ENCODE results near the gene SLMAP.
"Not testable (repeated sequence)": the region's sequence is repeated elsewhere in the genome, so short reads cannot be mapped to it uniquely, and the experiment has no call there.

SLMAP gene

DNA sequence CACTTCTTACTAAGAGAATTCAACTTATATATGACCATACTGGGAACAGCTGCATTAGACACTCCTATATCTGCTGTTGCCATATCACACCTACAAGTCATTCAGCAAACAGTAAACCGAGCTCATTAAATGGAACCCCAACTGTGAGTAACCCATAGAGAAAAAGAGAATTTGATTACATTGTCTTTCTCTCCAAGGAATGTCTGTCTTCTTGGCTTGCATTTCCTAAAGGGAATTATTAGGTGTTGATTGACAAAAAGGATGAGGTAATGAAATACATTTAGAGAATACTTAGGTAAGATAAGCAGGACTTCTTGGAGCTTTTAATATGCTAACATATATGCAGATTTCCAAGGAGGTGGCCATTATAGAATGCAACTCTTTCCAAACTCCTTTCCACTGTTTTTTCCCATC, 76.8 kb downstream of the SLMAP start:
- DNase-seq = no peak

GRCh38 chr3:57833763-57834162, 77.7 kb downstream of the SLMAP start:
- no peak for DNase-seq

DNA sequence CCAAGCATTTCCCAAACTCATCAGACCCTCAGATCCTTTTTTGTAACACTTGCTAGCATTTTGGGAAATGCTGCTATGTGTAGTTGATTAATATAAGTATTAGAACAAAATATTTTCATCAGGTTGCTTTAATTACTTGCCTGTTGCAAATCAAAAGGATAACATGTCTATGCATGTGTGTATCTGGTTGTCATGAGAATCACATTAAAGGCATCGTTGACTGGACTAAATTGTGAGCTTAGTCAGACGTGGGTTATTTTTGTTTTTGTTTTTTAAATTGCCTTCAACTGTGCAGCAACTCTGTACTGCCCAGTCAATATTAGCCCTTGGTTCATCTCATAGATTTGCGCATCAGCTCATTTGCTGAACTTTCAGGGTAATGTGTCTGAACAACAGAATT, 81.6 kb downstream of the SLMAP start:
- DNase-seq = no peak

GRCh38 chr3:57838627-57839026, 82.5 kb downstream of the SLMAP start:
- no peak for DNase-seq

DNA sequence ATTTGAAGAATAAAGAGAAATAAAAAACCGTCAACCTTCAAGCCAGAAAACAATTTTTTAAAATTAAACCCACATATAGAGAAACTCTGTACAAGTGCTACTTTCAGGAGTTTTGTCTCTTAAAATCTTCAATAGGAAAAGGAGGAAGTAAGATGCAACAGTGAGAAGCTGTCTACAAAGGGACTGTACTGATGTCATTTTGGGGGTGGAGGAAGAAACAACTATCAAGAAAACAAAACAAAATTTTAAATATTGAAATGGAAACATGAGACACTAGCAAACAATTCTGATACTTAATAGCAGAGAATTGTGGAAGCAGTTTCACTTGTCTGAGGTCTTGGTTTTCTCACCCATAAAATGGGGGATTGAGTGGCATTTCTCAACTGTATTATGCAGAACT, 84.4 kb downstream of the SLMAP start:
- no peak for DNase-seq

GRCh38 chr3:57841818-57842217, 85.7 kb downstream of the SLMAP start:
- no peak for DNase-seq

DNA sequence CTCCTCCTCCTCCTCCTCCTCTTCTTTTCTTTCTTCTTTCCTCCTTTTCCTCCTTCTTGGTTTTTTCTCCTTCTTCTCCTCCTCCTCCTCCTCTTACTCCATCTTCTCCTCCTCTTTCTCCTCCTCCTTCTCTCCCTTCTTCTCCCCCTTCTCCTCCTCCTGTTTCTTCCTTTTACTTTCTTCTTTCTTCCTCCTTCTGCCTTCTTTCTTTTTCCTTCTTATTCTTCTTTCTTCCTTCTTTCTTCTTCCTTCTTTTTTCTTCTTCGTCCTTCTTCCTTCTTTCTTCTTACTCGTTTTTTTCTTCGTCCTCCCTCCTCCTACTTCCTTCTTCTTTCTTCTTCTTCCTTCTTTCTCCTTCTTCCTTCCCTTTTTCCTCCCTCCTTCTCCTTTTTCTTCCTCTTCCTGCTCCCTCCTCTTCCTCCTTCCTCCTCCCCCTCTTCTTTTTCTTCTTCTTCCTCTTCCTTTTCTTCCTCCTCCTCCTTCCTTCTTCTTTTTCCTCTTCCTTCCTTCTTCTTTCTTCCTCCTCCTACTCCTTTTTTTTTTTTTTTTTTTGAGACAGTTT, 92.1 kb downstream of the SLMAP start:
- no peak for DNase-seq

DNA sequence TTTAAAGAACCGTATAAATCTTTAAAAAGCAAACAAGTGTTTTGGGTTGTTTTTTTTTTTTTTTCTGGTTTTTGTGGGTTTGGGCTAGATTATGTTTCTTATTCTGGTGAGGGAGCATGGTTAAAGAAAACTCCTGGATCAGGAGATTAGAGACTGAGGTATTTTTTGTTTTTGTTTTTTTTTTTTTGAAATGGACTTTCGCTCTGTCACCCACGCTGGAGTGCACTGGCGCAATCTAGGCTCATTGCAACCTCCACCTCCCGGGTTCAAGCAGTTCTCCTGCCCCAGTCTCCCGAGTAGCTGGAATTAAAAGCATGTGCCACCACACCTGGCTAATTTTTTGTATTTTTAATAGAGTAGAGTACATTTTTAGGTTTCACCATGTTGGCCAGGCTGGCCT, 95.2 kb downstream of the SLMAP start:
- no peak for DNase-seq

DNA sequence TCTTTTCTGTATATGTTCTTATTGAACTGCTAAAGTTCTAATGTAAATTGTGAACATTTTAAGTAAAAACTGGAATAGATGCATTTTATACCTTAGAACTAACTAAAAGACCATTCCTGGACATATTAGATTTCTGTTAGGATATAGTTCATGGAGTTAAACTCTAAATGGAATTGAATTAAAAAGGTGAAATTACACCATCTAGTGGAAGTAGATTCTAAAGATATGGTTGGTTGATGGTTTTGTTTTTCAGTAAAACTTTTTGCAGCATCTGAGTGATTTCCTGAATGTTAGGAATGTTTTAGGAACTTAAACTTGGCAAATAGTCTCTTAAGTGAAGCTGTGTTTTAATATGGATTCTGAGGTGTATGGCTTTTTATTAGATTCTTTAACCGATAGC, 96.8 kb downstream of the SLMAP start:
- DNase-seq = no peak

- DNase-seq = no peak
Observed at GRCh38 chr3:57855281-57855680, 99.2 kb downstream of the SLMAP start.

GRCh38 chr3:57855943-57856342, 99.8 kb downstream of the SLMAP start:
- no peak for DNase-seq

GRCh38 chr3:57856675-57857074, 100.6 kb downstream of the SLMAP start:
- no peak for DNase-seq

GRCh38 chr3:57862894-57863293, 106.8 kb downstream of the SLMAP start:
- DNase-seq = no peak

DNA sequence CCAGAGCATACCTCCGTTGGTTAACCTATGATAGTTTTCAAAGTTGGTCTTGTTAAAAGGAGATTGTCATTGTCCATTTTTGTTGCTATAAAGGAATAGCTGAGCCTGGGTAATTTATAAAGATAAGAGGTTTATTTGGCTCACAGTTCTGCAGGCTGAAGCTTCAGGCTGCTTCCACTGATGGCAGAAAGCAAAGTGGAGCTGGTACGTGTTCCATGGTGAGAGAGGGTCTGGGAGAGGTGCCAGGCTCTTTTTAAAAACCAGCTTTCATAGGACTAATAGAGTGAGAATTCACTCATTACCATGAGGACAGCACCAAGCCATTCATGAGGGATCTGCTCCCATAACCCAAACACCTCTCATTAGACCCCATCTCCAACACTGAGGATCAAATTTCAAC, 107.3 kb downstream of the SLMAP start:
- no peak for DNase-seq

- DNase-seq = no peak
Observed at GRCh38 chr3:57864853-57865252, 108.7 kb downstream of the SLMAP start.

GRCh38 chr3:57869110-57869509, 113.0 kb downstream of the SLMAP start:
- DNase-seq = not testable (repeated sequence)

GRCh38 chr3:57872606-57873005, 116.5 kb downstream of the SLMAP start:
- no peak for DNase-seq

DNA sequence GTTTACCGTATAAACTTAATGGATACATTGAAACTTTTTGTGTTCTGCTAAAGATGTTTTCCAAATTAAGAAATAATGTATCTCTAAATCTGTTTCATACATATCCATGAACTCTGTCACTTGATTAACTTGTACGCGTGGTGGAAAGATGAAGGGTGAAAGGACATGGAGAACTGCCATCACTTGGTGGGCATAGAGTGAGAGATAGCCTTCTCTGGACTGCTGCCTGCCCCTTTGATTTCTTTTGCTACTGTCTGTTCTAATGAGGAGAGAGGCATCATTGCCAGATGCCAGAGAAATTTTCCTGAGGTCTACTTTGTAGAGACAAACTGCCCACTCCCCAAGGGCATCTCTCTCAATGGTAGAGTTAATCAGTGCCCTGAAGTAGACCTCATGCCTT, 120.5 kb downstream of the SLMAP start:
- DNase-seq = no peak

GRCh38 chr3:57877116-57877515, 121.0 kb downstream of the SLMAP start:
- DNase-seq = no peak

GRCh38 chr3:57884436-57884835, 128.3 kb downstream of the SLMAP start:
- not testable (repeated sequence) for DNase-seq

- no peak for DNase-seq
Observed at GRCh38 chr3:57889807-57890206, 133.7 kb downstream of the SLMAP start.

GRCh38 chr3:57890874-57891273, 134.8 kb downstream of the SLMAP start:
- no peak for DNase-seq

- DNase-seq = no peak
Observed at GRCh38 chr3:57892423-57892822, 136.3 kb downstream of the SLMAP start.

GRCh38 chr3:57893156-57893555, 137.0 kb downstream of the SLMAP start:
- no peak for DNase-seq

- no peak for DNase-seq
Observed at GRCh38 chr3:57893668-57894067, 137.6 kb downstream of the SLMAP start.

GRCh38 chr3:57896031-57896430, 139.9 kb downstream of the SLMAP start:
- no peak for DNase-seq
